ENCODE data around the gene CNNM2. TPM values are rescaled to one million over a fixed set of nuclear protein-coding genes. Genes with fewer than 3 reads are reported as not detected.

CNNM2 gene
- total RNA-seq, 1 donor from 2014 or later, result 9.6 TPM

DNA sequence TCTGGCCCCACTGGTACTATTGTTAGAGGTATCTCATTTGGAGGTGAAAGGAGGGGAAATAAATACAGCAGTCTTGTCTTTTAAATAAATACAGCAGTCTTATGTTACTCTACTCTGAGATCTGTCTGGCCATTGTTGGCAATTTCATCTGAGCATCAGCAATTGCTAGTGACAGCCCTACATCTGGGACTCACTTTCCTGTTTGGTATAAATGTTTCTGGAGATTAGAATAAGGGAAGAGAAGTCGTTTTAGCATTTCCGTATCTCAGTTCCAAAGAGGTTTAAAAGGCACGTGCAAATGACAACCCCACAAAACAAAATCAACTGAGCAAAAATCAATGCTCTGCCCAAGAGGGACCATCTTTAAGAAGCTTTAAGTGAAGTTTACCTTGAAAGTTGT, 18.1 kb upstream of the CNNM2 start:
- Mint-ChIP-seq H3K4me3 (no peak overlapping the region), H3K36me3 (ENCODE audit: low read depth) (no peaks in the 10 kb centered on the region), H3K9me3 (no peaks in the 10 kb centered on the region), H3K27ac (ENCODE audit: unreplicated experiment) (no peak overlapping the region), H3K27me3 (ENCODE audit: low read depth) (no peaks in the 10 kb centered on the region), H3K4me1 (no peaks in the 10 kb centered on the region)
- no peak for DNase-seq (ENCODE audit: low read depth, low spot score)
- TF ChIP-seq, protein P1, sequence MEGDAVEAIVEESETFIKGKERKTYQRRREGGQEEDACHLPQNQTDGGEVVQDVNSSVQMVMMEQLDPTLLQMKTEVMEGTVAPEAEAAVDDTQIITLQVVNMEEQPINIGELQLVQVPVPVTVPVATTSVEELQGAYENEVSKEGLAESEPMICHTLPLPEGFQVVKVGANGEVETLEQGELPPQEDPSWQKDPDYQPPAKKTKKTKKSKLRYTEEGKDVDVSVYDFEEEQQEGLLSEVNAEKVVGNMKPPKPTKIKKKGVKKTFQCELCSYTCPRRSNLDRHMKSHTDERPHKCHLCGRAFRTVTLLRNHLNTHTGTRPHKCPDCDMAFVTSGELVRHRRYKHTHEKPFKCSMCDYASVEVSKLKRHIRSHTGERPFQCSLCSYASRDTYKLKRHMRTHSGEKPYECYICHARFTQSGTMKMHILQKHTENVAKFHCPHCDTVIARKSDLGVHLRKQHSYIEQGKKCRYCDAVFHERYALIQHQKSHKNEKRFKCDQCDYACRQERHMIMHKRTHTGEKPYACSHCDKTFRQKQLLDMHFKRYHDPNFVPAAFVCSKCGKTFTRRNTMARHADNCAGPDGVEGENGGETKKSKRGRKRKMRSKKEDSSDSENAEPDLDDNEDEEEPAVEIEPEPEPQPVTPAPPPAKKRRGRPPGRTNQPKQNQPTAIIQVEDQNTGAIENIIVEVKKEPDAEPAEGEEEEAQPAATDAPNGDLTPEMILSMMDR (conservative IDR thresholded peaks at IDR 0.05), result no peak

DNA sequence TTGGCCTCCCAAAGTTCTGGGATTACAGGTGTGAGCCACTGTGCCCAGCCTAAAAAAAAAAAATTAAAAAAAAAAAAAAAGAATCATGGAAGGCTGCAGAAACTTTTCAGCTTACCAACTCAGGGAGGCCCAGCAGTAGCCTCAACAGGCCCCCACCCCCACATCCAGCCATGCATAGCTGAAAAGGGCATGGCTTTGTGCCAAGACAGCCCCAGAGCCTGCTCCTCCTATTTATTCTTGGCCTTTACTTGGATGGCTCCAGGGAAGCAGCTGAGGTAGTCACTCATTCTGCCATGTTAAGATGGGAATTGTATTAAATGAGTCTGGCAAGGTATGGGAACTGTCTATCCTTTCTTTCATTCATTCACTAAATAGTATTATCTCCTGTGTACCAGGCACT, 13.7 kb upstream of the CNNM2 start:
- Mint-ChIP-seq H3K27me3 (ENCODE audit: low read depth) (no peaks in the 10 kb centered on the region), H3K4me3 (no peak overlapping the region), H3K4me1 (no peaks in the 10 kb centered on the region), H3K9me3 (no peaks in the 10 kb centered on the region), H3K36me3 (ENCODE audit: low read depth) (no peaks in the 10 kb centered on the region), H3K27ac (ENCODE audit: unreplicated experiment) (no peak overlapping the region)
- TF ChIP-seq, protein P1 (conservative IDR thresholded peaks at IDR 0.05), result no peak
- DNase-seq (ENCODE audit: low read depth, low spot score), result no peak

DNA sequence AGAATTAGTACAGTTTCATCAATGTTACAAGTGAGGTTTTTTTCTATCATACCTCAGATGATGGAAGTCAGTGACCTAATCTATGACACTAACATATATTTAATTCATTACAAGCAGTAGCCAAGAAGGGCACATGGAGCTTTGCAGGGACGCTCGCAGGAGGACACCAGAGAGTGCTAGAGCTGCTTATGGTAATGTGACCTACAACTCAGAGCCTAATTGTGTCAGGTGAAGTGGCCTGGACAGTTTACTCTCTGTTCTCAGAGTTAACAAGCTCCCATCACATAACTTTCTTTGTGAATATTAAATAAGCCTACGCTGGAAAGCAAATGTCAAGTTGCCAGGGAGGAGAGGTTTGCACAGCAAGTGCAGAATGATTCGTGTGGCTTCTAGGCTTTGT, 11.6 kb upstream of the CNNM2 start:
- Mint-ChIP-seq H3K9me3 (no peaks in the 10 kb centered on the region), H3K27me3 (ENCODE audit: low read depth) (no peaks in the 10 kb centered on the region), H3K27ac (ENCODE audit: unreplicated experiment) (no peak overlapping the region), H3K4me3 (no peak overlapping the region), H3K4me1 (no peaks in the 10 kb centered on the region), H3K36me3 (ENCODE audit: low read depth) (no peaks in the 10 kb centered on the region)
- no peak for DNase-seq (ENCODE audit: low read depth, low spot score)
- TF ChIP-seq, protein P1 (conservative IDR thresholded peaks at IDR 0.05), result no peak

DNA sequence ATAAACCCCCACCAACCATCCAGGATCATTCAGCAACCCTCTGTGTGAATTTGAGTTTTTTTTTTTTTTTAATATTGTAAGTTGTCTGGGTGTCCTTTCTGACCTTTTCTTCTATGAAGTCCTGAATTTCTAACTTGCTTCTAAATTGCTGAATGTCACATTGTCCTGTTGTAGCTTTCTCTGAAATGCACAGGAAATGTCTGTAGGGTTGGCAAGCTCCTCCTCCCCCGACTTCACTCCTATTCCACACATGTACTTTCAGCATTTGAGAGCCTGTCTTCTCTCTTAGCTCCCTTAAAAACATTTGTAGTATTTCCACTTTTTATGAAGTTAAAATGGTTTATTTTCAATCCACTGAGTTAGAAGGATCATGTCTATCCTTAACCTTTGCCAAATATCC, 3.3 kb upstream of the CNNM2 start:
- Mint-ChIP-seq H3K4me1 (peaks cover 23% of the 10 kb centered on the region), H3K36me3 (ENCODE audit: low read depth) (no peaks in the 10 kb centered on the region), H3K27me3 (ENCODE audit: low read depth) (peaks cover 24% of the 10 kb centered on the region), H3K27ac (ENCODE audit: unreplicated experiment) (no peak overlapping the region), H3K4me3 (peak overlapping the region; percentile 3), H3K9me3 (no peaks in the 10 kb centered on the region)
- TF ChIP-seq, protein P1 (conservative IDR thresholded peaks at IDR 0.05), result no peak
- DNase-seq (ENCODE audit: low read depth, low spot score), result no peak

DNA sequence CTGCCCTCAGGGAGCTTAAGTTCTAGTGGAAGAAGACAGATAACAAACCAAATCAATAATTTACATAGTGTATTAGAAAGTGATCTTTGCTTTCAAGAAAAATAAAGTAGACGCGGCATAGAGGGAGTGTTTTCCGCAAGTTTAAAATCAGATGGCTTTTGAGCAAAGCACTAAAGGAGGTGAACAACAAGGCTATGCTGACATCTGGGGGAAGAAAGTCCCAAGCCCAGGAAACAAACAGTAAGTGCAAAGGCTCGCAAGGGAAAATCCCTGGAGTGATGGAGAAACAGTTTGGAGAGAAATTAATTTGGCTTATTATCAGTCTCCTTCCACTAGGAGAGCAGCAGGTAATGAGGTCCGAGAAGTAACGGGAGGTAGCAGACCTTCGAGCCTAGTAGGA, 1.9 kb upstream of the CNNM2 start:
- Mint-ChIP-seq H3K36me3 (ENCODE audit: low read depth) (peaks cover 3% of the 10 kb centered on the region), H3K27ac (ENCODE audit: unreplicated experiment) (peak overlapping the region; percentile 12), H3K9me3 (no peaks in the 10 kb centered on the region), H3K27me3 (ENCODE audit: low read depth) (peaks cover 36% of the 10 kb centered on the region), H3K4me1 (peaks cover 37% of the 10 kb centered on the region), H3K4me3 (peak overlapping the region; percentile 78)
- no peak for DNase-seq (ENCODE audit: low read depth, low spot score)
- TF ChIP-seq, protein P1 (conservative IDR thresholded peaks at IDR 0.05), result no peak
